A673 (cell line): ENCODE measurements around the gene RAPGEF2. TPM values are rescaled to one million over a fixed set of nuclear protein-coding genes. Genes with fewer than 3 reads are reported as not detected.

Experiments
- BruUV-seq: library from RNA; stranded (reverse); fragments of 400-500 nt; replicated peaks from 2 replicates; lab custom pipeline; 2021; lab: Mats Ljungman, UMichigan
- CTCF ChIA-PET: fragments of 300-600 bp; sonication (Branson Sonifier 250); formaldehyde crosslinking; loops from one replicate; lab custom pipeline; 2022; ENCODE audit warnings: antibody characterized with exemption; lab: Charles Lee
- POLR2A ChIA-PET: fragments of 300-600 bp; sonication (Branson Sonifier 250); formaldehyde crosslinking; loops from one replicate; lab custom pipeline; 2022; ENCODE audit warnings: antibody characterized with exemption; ENCODE audit not compliant: low non-redundant PET; lab: Charles Lee
- DNase-seq: peaks from one replicate; pipeline ENCODE4 v3.0.0-alpha.2; 2015; ENCODE audit warnings: low spot score
- H3K27ac ChIP-seq: fragments of 200-600 bp; sonication (generic); 2 replicates; pipeline ENCODE4 v1.5.1; 2016; ENCODE audit warnings: mixed run types, low read depth, mild to moderate bottlenecking, mixed read lengths, antibody characterized with exemption, low read length; ENCODE audit not compliant: poor library complexity, severe bottlenecking
- H3K27me3 ChIP-seq: fragments of 200-600 bp; sonication (generic); replicated peaks from 2 replicates; pipeline ENCODE4 v1.6.1; 2017; ENCODE audit warnings: mixed run types, low read depth, mild to moderate bottlenecking, mixed read lengths, antibody characterized with exemption, low read length; ENCODE audit not compliant: insufficient read depth, poor library complexity
- H3K36me3 ChIP-seq: fragments of 200-600 bp; sonication (generic); 2 replicates; pipeline ENCODE4 v1.6.1; 2016; ENCODE audit warnings: mixed run types, mild to moderate bottlenecking, mixed read lengths, antibody characterized with exemption, low read length; ENCODE audit not compliant: insufficient read depth, poor library complexity, severe bottlenecking
- H3K4me1 ChIP-seq: fragments of 200-600 bp; sonication (generic); 2 replicates; pipeline ENCODE4 v1.6.1; 2017; ENCODE audit warnings: mixed run types, mild to moderate bottlenecking, mixed read lengths, antibody characterized with exemption, low read length; ENCODE audit not compliant: insufficient read depth, poor library complexity, severe bottlenecking
- H3K4me3 ChIP-seq: fragments of 200-600 bp; sonication (generic); 2 replicates; pipeline ENCODE4 v1.5.1; 2016; ENCODE audit warnings: low read depth, mixed run types, mild to moderate bottlenecking, mixed read lengths, low read length; ENCODE audit not compliant: poor library complexity, severe bottlenecking
- H3K9me3 ChIP-seq: fragments of 200-600 bp; sonication (generic); 2 replicates; pipeline ENCODE4 v1.6.1; 2016; ENCODE audit warnings: mixed run types, low read depth, mild to moderate bottlenecking, mixed read lengths, antibody characterized with exemption, low read length; ENCODE audit not compliant: poor library complexity, severe bottlenecking
- EZH2 ChIP-seq: fragments of 200-600 bp; sonication (generic); IDR thresholded peaks from 2 replicates; pipeline ENCODE4 v1.6.1; 2017; ENCODE audit warnings: borderline replicate concordance, low read depth, mild to moderate bottlenecking, mixed read lengths, antibody characterized with exemption, low read length; ENCODE audit not compliant: poor library complexity, severe bottlenecking
- intact Hi-C: fragments of 100-400 bp; cut with micrococcal nuclease; formaldehyde crosslinking; loops from one replicate; pipeline ENCODE4 v1.10.0; 2022; ENCODE audit not compliant: unreplicated experiment
- total RNA-seq: library from RNA; stranded (reverse); gene quantifications from 2 replicates; pipeline ENCODE4 v1.2.3, GENCODE V29; 2021
- TF ChIP-seq, protein P1 (sequence below): fragments of 300-800, 200-600 bp; sonication (generic); conservative IDR thresholded peaks from 2 replicates; pipeline ENCODE4 v1.5.1; 2017; ENCODE audit warnings: low read depth, mild to moderate bottlenecking, antibody characterized with exemption, low read length, moderate library complexity, mixed read lengths

The RAPGEF2 gene
- total RNA-seq, 1 experiment from 2014 or later, result 31.9 TPM

DNA sequence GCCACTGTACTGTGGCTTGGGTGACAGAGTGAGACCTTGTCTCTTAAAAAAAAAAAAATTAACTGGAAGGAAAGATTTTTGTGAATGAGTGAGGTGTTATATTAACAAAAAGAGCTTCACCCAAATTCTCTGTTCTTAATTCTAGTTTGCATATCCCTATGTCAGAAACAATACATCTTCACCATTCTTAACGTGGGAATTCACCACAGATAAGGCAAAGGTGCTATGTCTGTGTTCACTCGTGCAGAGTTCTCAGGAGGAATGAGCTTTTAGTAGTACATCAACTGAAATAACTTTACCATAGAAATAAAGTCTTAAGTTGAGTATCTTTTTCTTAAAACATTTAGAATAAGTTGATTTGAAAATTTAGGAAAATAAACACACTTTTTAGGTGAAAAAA lies 135.1 kb downstream of the RAPGEF2 start:
- intact Hi-C loops, result no loop called here
- H3K4me1 ChIP-seq, result peaks cover 11% of the 10 kb centered on the region
- ChIA-PET POLR2A (interaction anchor here (0.7 kb wide), 1 partner anchor 13 kb away, joined by 5 read pairs; no protein-coding TSS in a partner anchor), CTCF (no interaction called here)
- H3K9me3 ChIP-seq, result peaks cover 10% of the 10 kb centered on the region
- H3K27ac ChIP-seq, result no peak overlapping the region
- no peak overlapping the region for H3K4me3 ChIP-seq
- H3K36me3 ChIP-seq, result no peaks in the 10 kb centered on the region
- no peaks in the 10 kb centered on the region for H3K27me3 ChIP-seq
- TF ChIP-seq, protein P1, sequence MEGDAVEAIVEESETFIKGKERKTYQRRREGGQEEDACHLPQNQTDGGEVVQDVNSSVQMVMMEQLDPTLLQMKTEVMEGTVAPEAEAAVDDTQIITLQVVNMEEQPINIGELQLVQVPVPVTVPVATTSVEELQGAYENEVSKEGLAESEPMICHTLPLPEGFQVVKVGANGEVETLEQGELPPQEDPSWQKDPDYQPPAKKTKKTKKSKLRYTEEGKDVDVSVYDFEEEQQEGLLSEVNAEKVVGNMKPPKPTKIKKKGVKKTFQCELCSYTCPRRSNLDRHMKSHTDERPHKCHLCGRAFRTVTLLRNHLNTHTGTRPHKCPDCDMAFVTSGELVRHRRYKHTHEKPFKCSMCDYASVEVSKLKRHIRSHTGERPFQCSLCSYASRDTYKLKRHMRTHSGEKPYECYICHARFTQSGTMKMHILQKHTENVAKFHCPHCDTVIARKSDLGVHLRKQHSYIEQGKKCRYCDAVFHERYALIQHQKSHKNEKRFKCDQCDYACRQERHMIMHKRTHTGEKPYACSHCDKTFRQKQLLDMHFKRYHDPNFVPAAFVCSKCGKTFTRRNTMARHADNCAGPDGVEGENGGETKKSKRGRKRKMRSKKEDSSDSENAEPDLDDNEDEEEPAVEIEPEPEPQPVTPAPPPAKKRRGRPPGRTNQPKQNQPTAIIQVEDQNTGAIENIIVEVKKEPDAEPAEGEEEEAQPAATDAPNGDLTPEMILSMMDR, result no peak
- no peak for TF ChIP-seq EZH2
- no peak for DNase-seq
- BruUV-seq, result no TSS peak

DNA sequence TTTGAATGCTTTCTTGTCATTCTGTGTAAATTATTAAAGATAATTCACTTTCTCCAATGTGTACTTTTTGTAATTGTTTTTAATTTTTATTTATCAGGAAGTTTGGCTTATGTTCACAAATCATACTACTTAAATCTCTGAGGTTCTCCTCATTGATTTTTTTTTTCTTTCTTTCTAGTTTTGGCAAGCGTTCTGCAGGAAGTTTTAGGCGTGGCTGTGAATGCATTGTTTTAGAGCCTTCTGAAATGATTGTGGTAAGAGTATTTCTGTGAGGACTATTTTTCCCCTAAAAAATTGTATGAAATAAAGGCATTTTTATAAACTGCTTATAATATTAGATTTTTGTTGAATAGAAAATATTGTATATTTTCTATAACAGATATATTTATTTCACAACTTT lies 135.8 kb downstream of the RAPGEF2 start:
- Histone ChIP-seq H3K9me3 (peaks cover 5% of the 10 kb centered on the region), H3K27me3 (no peaks in the 10 kb centered on the region), H3K4me1 (peaks cover 11% of the 10 kb centered on the region), H3K36me3 (no peaks in the 10 kb centered on the region), H3K4me3 (no peak overlapping the region), H3K27ac (no peak overlapping the region)
- ChIA-PET POLR2A (no interaction called here), CTCF (no interaction called here)
- BruUV-seq, result no TSS peak
- DNase-seq, result peak; percentile 21
- TF ChIP-seq EZH2, result no peak
- TF ChIP-seq, protein P1, result no peak
- intact Hi-C loops, result no loop called here

DNA sequence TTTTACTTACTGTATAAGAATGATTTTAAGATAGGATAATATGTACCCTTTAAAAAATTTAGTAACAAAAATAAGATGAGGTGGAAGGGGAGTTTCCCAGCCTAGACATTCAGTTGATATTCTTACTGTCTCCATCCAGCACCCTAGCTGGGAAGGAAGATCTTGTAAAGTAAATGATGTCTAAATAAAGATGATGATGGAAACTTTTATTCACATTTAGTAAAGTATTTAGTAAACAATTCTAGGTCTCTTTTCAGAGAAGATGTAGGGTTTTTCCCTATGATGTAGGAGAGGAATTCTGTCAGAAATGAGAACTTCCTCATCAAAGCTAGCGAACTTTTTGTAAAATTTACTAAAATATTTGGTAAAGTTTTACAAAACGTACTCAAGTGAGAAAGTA lies 136.8 kb downstream of the RAPGEF2 start:
- H3K9me3 ChIP-seq, result peaks cover 5% of the 10 kb centered on the region
- peaks cover 11% of the 10 kb centered on the region for H3K4me1 ChIP-seq
- no peaks in the 10 kb centered on the region for H3K36me3 ChIP-seq
- POLR2A ChIA-PET, result no interaction called here
- CTCF ChIA-PET, result no interaction called here
- DNase-seq, result no peak
- no peaks in the 10 kb centered on the region for H3K27me3 ChIP-seq
- H3K4me3 ChIP-seq, result no peak overlapping the region
- no peak overlapping the region for H3K27ac ChIP-seq
- BruUV-seq, result no TSS peak
- TF ChIP-seq, protein P1, result no peak
- no peak for TF ChIP-seq EZH2
- intact Hi-C loops, result no loop called here
